Right kidney (tissue), 1 donor: ENCODE data around the gene S100A10.
A peak's percentile ranks its signal among the peaks of the same experiment; 100 is the strongest.

Source experiments
- DNase-seq: peaks from one replicate; pipeline ENCODE4 v3.0.0-alpha.2; 2016

The S100A10 gene

DNA sequence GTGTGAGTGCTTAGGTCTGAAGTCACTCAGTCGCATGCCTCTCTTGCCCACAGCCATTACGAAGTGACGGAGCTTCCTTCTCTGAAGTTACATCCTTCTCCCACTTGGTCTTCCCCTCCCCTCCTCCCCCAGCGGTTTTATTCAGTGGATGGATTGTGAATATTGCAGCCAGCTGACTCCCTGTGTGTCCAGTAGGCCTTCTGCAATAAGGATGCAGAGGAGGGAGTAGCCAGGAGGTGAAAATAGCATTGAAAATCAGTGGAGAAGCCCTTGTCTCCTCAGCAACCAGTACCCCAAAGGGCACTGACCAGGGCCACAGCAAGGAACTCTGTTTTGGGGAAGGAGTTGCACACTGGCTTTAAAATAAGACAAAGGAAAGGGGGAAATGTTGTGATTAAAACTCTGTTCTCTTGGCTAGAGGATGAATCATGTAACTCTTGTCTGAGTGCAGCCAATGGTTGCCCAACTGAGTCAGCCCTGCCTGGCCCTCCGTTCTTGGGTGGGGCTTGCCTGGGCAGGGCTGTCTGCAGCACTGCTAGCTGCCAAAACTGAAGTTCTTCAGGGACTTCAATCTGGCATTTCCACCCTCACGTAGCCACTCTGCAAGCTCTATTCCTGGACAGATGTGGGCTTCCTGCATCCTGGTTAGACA lies 4.3 kb downstream of the S100A10 start:
- DNase-seq = no peak

DNA sequence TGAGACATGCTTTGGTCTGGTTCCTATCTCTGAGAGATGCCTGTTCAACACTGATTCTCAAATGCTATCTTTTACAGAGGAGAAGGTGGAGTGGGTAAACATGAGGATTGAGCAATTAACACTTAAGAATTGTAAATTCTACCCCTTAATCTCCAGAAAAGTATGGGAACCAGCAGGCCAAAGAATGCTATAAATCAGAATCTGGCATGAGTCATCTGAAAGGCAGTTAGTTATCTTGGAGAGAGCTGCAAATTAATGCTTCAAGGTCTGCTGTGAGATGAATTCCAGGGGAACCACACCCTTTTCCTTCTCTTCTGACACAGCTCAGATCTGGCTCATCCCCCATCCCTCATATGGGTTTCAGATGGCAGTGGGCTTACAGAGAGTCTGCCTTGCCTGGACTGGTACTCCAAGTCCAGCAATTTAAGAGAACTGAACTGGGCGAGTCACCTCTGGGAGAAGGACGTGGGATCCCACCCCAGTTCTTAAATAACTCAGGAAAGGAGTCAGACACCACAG lies 5.2 kb downstream of the S100A10 start:
- DNase-seq = no peak

- DNase-seq = no peak
These were observed 7.0 kb downstream of the S100A10 start for GRCh38 chr1:151986501-151987190.

DNA sequence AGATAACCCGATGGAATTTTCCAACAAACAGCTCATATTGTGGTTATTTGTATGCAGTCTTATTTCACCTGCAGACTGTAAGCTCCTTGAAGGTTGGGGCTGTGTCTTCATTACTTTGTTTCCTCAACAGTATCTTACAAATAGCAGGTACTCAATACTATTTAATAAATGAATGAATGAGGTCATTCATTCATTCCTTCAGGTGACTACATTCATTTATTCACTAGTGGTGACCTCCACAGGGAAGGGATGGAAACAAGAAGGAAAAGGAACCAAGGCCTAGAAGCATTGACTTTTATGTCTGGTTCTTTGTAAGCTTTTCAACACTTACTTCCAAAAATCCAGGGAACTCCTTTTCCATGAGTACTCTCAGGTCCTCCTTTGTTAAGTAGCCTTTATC lies 7.9 kb downstream of the S100A10 start:
- DNase-seq = no peak

DNA sequence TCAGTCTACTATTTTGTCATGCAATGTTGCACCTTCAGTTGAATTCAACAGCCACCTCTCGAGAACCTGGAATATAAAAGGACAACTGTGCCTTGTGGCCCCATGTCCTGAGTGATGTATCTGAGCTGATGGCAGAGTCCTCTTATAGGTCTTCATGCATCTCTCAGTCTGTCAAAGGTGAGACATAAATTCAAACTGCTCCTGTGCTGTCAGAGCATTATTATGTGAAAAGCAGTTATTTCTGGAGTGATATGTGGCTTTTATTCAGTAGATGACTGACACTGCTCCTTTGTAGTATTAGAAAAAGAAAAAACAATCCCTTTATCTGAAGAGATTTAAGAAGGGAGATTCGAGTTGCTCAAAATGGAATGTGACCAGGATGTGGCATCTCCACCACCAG lies 8.4 kb downstream of the S100A10 start:
- no peak for DNase-seq

DNA sequence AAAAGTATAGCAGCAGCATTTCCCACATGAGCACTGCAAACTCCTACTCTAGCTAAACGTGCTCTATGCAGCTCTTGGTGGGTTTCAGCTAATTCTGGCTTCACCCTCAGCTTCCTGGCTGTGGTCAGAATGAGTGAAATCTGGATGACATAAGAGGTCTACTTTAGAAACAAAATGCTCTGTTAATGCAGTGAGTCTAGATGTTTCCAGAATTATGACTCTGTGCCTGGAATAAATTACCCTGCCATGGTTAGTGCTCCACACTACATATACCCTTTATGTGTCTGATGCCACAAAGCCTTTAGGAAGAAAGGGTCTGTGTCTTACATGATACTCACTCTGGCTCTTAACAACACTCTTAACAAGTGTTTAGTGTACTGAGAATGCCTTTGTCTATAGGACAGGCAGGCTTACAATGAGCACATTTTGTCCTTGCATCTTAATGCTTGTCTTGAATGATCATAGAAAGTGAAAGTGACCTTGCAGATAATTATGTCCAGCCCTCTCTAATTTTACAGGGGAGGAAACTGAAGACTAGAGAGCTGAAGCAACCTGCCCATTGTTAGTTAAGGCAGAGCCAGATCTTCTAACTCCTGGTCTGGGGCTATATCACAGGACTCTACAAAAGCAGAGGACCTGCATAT lies 9.2 kb downstream of the S100A10 start:
- DNase-seq = no peak

DNA sequence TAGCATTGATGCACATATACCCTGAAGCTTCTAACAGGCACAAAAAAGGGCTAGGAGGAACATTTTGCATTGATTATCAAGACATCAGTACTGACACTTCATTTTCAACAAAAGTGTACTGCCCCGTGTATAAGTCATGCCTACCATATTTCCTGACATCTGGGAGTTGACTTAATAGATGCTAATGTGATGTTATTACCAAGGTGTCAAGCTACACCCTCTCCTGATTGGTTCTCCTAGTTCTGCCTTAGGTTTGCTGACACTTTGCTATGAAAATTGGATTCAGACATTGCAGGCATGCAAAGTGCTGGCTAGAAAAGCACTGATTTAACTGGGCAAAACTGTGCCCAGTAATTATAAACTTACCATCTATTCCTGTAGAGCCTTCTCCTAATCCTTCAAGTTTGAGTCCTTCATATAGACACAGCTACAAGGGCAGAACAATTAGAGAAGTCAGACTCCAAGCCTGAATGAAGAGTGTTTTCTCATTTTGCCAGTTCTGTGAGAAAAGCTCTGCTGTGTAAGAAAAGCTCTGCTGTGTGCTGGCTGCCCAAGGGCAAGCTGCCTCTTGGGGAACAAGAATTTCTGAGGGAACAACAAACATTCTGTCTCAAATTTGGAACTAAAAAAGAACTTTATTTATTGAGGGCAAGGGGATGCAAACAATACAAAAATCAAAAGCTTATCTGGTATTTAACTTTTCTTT lies 11.2 kb downstream of the S100A10 start:
- no peak for DNase-seq

DNA sequence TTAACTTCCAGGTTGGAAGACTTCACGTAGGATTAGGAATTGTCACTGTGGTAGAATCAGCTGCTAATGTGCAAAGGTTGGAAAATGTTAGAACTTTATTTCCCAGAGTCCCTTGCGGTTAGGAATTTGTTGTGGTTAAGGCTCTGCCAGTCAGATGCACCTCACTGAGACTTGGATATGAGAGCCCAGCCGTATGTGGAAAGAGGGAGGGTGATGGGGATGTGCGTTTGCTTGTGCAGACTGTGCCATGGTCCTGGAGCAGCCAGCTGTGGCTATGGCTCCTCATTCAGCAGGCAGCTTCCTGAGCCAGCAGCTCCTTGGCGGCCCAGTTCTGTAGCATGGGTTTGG lies 12.5 kb downstream of the S100A10 start:
- no peak for DNase-seq

DNA sequence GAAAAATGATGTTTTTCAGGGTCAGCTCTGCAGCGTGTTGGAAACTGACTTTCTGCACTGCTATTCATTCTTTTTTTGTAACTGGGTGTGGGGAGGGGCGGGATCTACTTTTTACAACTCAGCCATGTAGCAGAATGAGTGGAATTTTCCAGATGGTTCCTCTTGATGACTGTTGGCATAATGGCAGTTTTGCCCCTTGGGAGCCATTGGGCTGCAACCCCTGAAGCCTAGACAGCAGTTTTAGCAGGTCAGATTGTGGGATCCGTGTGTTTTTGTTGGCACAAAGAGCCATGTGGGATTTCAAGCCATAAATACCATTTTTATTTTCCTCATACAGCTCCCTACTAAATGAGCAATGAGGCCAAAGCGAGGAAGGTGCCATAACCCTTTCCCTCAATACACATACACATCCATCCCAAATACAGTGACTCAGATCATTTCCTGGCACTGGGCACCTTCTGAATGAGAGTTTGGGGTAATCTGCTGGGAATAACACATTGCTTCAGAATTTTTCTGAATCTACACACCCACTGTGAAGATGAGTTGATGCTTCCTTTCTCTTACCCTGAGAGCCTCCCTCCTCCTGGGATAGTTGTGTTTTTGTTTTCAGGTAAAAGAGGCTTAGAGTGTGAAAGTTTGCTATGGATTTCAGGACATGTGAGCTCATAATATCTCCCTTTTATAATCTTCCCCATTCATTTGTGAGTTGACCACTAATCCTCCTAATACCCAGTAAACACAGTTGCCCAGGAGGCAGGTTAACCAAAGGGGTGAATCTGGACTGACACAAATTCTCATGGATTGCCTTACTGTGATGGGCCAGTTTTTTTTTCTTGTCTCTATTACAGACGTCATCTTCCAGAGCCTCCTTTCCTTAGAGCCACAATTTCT lies 13.1 kb downstream of the S100A10 start:
- no peak for DNase-seq

DNA sequence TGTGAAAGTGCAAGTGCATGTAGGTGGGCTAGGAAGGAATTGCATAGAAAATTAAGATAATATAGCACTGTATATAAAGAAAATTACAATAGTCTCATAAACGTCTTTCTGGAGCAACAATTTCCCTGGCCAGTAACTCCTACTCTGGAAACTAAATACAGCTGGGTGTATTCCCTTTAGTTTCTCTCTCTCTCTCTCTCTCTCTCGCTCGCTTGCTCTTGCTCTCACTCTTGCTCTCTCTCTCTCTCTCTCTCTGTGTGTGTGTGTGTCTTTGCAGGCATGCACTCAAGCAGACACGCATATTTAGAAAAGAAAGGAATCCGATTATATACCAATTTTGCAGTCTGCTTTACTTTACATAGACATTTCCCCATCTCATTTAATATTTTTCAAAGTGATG lies 14.7 kb downstream of the S100A10 start:
- DNase-seq = no peak

DNA sequence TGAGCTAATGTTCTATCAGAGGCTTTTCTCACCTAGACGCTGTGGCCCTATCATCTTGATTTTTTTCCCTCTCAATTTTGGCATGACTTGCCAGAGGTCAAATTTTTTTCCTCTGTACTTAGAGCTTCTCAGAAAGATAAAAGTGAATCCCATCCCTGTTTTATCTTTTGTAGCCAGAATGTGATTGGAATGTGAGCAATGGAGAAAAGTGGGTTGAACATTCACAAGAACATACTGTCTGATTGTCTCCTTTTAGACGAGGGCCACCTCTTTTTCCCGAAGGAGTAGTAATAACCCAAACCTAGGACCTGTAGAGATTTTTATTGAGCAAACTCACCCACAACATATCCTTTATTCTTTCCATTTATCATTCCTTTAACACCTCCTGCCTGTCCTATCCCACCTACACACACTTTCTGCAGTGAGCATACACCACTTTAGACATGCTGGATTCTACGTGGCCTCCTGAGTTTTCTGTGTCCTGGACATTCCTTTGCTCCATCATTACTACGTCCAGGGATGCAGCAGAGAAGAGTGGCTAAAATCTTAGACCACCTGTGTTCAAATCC lies 15.9 kb downstream of the S100A10 start:
- no peak for DNase-seq

DNA sequence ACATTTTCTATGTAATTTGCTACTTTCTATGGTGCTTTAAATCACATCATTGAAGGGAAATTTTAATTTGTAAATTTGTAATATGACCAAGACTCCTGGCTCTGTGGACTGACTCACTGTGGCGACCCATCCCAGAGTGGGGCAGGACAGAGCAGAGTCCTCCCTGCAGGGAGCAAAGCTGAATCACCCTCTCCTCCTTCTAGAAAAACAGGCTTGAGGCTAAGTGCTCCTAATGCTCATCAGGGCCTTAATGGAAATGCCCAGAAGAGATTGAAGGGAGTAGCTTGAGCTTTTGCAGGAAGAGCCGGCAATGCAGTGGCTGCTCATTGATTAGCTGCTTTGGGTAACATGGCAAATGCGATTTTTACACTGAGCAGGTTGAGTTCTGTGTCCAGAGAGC lies 16.8 kb downstream of the S100A10 start:
- no peak for DNase-seq

- DNase-seq = no peak
These were observed 17.7 kb downstream of the S100A10 start for GRCh38 chr1:151976015-151976343.

DNA sequence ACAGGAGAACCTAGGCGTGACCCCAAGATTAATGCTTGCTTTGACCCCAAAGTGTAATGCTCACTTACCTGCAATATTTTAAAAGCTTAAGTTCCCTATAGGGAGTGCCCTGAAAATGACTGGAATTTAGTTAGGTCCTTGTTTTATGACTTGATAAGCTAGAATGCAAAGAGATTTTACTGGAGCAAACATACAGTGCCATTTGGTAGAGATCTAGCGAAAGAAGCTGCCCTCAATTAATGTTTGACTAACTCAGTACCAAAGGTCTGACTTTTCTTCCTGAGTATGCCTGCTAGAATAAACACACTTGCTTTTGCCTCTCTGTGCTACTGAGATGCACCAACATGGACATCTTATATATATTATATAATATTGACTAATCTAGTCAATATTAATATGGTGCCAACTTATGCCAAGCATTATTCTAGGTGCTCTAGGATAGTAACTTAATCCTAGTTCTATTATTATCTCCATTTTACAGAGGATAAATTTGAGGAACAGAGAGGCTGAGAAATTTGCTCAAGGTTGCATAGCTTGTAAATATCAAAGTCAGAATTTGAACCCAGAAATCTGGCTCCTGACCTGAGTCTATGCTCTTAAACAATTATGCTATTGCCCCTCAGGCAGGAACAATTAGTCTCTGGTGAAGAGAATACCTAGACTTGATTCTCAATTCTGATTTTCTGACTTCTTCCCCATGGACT lies 18.2 kb downstream of the S100A10 start:
- no peak for DNase-seq

GRCh38 chr1:151972542-151973248 lies 21.0 kb downstream of the S100A10 start:
- DNase-seq = peak; percentile 52

DNA sequence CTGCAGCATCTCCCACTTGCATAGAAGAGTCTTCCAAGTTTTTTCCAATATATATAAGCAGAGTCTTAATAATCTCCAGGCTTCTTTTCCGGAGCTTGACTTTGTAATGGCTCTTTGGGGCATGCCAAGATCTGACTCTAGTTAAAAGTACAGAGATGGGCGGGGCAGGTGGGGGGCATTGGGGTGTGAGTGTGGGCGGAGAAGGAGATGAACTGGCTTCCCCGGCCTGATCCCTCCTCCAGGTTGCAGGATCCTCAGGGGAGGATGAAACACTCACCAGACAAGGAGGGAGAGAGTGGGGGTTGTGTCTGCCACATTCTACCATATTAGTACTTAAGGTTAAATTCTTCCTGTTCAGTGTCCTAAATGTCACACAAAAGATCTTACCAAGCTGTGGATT lies 23.0 kb downstream of the S100A10 start:
- no peak for DNase-seq

GRCh38 chr1:151970128-151970527 lies 23.5 kb downstream of the S100A10 start:
- DNase-seq = no peak

DNA sequence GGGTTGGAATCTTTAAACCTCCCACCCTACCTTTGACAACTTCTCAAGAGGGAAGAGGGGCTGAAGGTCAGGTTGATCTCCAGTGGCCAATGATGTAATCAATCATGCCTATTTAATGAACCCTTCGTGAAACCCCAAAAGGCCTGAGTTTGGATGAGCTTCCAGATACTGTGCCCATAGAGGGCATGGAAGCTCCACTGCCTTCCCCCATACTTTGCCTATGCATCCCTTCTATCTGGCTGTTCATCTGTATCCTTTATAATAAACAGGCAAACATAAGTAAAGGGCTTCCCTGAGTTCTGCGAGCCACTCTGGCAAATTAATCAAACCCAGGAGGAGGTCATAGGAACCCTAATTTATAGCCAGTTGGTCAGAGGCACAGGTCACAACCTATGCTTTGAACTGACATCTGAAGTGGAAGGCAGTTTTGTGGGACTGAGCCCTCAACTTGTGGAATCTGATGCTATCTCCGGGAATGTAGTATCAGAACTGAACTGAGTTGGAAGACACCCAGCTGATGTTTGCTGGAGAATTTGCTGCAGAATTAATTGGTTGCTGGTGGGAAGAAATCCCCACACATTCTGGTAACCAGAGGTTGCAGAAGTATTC lies 24.8 kb downstream of the S100A10 start:
- no peak for DNase-seq

- DNase-seq = no peak
These were observed 25.6 kb downstream of the S100A10 start for GRCh38 chr1:151968058-151968457.

DNA sequence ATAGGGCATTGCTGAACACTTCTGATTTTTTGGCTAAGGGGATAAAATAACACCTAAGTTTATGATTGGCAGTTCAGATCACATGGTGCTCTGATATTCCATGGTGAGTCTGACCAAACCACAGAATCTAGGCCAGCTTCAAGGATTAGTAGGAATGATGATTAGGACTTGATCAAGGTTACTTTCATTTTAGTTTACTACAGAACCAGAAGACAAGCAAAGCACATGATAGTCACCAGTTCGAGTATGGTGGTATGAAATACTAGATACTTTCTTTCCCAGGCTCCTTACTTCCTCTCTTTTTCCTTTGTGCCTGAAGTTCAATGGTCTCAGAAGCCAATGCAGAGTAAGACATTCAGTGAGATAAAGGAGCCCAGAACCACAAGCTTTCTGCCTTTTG lies 26.6 kb downstream of the S100A10 start:
- no peak for DNase-seq
